Sigmoid colon (tissue), 7 donors: ENCODE measurements around the gene DROSHA. TPM values are rescaled to one million over a fixed set of nuclear protein-coding genes. Genes with fewer than 3 reads are reported as not detected.

ENCODE experiments used
- DNase-seq: peaks from one replicate; pipeline ENCODE4 v3.0.0-alpha.2; 2019
- H3K27ac ChIP-seq, 4 donors: fragments of 200-600 bp; sonication (generic); one replicate each; pipeline ENCODE4 v1.5.1; 2016 to 2019; ENCODE audit warnings: mild to moderate bottlenecking in 1 of 4
- H3K27me3 ChIP-seq, 3 donors: fragments of 200-600 bp; sonication (generic); one replicate each; pipeline ENCODE4 v1.5.1; 2019; ENCODE audit warnings: mild to moderate bottlenecking in 1 of 3
- H3K36me3 ChIP-seq, 4 donors: fragments of 200-600 bp; sonication (generic); one replicate each; pipeline ENCODE4 v1.5.1; 2016 to 2019
- H3K4me1 ChIP-seq, 4 donors: fragments of 200-600 bp; sonication (generic); one replicate each; pipeline ENCODE4 v1.5.1; 2017 to 2019
- H3K4me3 ChIP-seq, 4 donors: fragments of 200-600 bp; sonication (generic); one replicate each; pipeline ENCODE4 v1.5.1; 2017 to 2019; ENCODE audit warnings: mild to moderate bottlenecking in 2 of 4, moderate library complexity in 1 of 4
- H3K9me3 ChIP-seq, 4 donors: fragments of 200-600 bp in 3 of 4; sonication (generic) in 3 of 4; one replicate each; pipeline versions ENCODE4 v1.5.1 to v1.6.1; 2013 to 2019
- CTCF ChIP-seq, 4 experiments: fragments of 450-650 bp in 3 of 4; fragments of 200-600 bp in 1 of 4; IDR thresholded peaks; one replicate each; pipeline ENCODE4 v1.5.1; 2016 to 2019; ENCODE audit warnings: antibody characterized with exemption in 4 of 4, mild to moderate bottlenecking in 3 of 4, moderate library complexity in 2 of 4
- EP300 ChIP-seq, 4 donors: sonication (generic); formaldehyde crosslinking; IDR thresholded peaks; one replicate each; pipeline ENCODE4 v1.6.1; 2017; ENCODE audit warnings: antibody characterized with exemption in 4 of 4
- POLR2A ChIP-seq, 2 donors: fragments of 450-650 bp; IDR thresholded peaks; one replicate each; pipeline ENCODE4 v1.6.1; 2016; ENCODE audit warnings: antibody characterized with exemption in 2 of 2, mild to moderate bottlenecking in 2 of 2, moderate library complexity in 2 of 2
- POLR2AphosphoS5 ChIP-seq, 4 donors: sonication (generic); formaldehyde crosslinking; IDR thresholded peaks; one replicate each; pipeline ENCODE4 v1.6.1; 2017; ENCODE audit warnings: antibody characterized with exemption in 4 of 4
- WGBS, 2 donors: extraction: QIAGEN DNeasy Blood & Tissue Kit; methylation state at CpG; one replicate each; pipeline ENCODE4 v1.1.7; 2013; 5-methylcytosine and 5-hydroxymethylcytosine counted together
- intact Hi-C: fragments of 100-400 bp; cut with DNase I; formaldehyde crosslinking; loops from one replicate; pipeline ENCODE4 v1.15.1; 2023
- polyA plus RNA-seq, 3 donors: library from polyadenylated mRNA; stranded (reverse); fragments of 200-250 nt; gene quantifications; one replicate each; pipeline ENCODE4 v1.2.3, GENCODE V29; 2013
- total RNA-seq, 4 donors: library from RNA; depleted of rRNA; stranded (reverse); fragments of >200 nt; gene quantifications; one replicate each; pipeline ENCODE4 v1.1.0, GENCODE V29; 2016
- donor health status: healthy with polysubstance abuse.
- donor health status: Bipolar disorder and iron deficiency.
- donor health status: healthy.

Gene DROSHA
- total and polyA plus RNA-seq, 7 donors = 17.3 to 57.6 (median 28.6) TPM

GRCh38 chr5:31427013-31427723, 104.7 kb downstream of the DROSHA start:
- 87 to 91% methylated on average over 4 of the region's 4 CpGs for WGBS, 2 donors
- no peak overlapping the region for H3K4me3 ChIP-seq
- no peaks in the 10 kb centered on the region for H3K4me1 ChIP-seq
- no peak overlapping the region for H3K27ac ChIP-seq
- no peaks in the 10 kb centered on the region for H3K9me3 ChIP-seq
- H3K36me3 ChIP-seq = peaks cover 0 to 72% (median 2%) of the 10 kb centered on the region in 4 donors
- H3K27me3 ChIP-seq = no peaks in the 10 kb centered on the region
- TF ChIP-seq CTCF (IDR thresholded peaks at IDR 0.05) = no peak
- no peak for TF ChIP-seq POLR2A (IDR thresholded peaks at IDR 0.05)
- TF ChIP-seq POLR2AphosphoS5 (IDR thresholded peaks at IDR 0.05) = no peak
- TF ChIP-seq EP300 (IDR thresholded peaks at IDR 0.05) = no peak
- no peak for DNase-seq
- intact Hi-C loops = no loop called here

- TF ChIP-seq EP300 (IDR thresholded peaks at IDR 0.05) (no peak), POLR2AphosphoS5 (IDR thresholded peaks at IDR 0.05) (no peak), CTCF (IDR thresholded peaks at IDR 0.05) (no peak), POLR2A (IDR thresholded peaks at IDR 0.05) (no peak)
- no peak overlapping the region for H3K27ac ChIP-seq
- no peaks in the 10 kb centered on the region for H3K27me3 ChIP-seq
- DNase-seq = no peak
- no peaks in the 10 kb centered on the region for H3K9me3 ChIP-seq
- no peaks in the 10 kb centered on the region for H3K4me1 ChIP-seq
- H3K4me3 ChIP-seq = no peak overlapping the region
- intact Hi-C loops = no loop called here
- H3K36me3 ChIP-seq = peaks cover 0 to 82% (median 12%) of the 10 kb centered on the region in 4 donors
- 87 to 91% methylated on average over 7 of the region's 7 CpGs for WGBS, 2 donors
Measured at GRCh38 chr5:31421806-31422586, 109.9 kb downstream of the DROSHA start.

GRCh38 chr5:31417512-31417911, 114.4 kb downstream of the DROSHA start:
- no peaks in the 10 kb centered on the region for H3K27me3 ChIP-seq
- H3K36me3 ChIP-seq = peaks cover 0 to 82% (median 12%) of the 10 kb centered on the region in 4 donors
- no peak for DNase-seq
- no peak overlapping the region for H3K27ac ChIP-seq
- no peaks in the 10 kb centered on the region for H3K9me3 ChIP-seq
- WGBS, 2 donors = 91 to 92% methylated on average over 5 of the region's 5 CpGs
- H3K4me1 ChIP-seq = no peaks in the 10 kb centered on the region
- H3K4me3 ChIP-seq = no peak overlapping the region
- TF ChIP-seq POLR2A (IDR thresholded peaks at IDR 0.05) (no peak), CTCF (IDR thresholded peaks at IDR 0.05) (no peak), EP300 (IDR thresholded peaks at IDR 0.05) (no peak), POLR2AphosphoS5 (IDR thresholded peaks at IDR 0.05) (no peak)
- intact Hi-C loops = no loop called here

- Histone ChIP-seq H3K9me3 (no peaks in the 10 kb centered on the region), H3K27me3 (no peaks in the 10 kb centered on the region), H3K27ac (no peak overlapping the region), H3K36me3 (peaks cover 0 to 84% (median 12%) of the 10 kb centered on the region in 4 donors), H3K4me3 (no peak overlapping the region), H3K4me1 (no peaks in the 10 kb centered on the region)
- 97% methylated on average over 3 of the region's 3 CpGs for WGBS, 2 donors
- intact Hi-C loops = no loop called here
- DNase-seq = no peak
- TF ChIP-seq POLR2AphosphoS5 (IDR thresholded peaks at IDR 0.05) = no peak
- TF ChIP-seq POLR2A (IDR thresholded peaks at IDR 0.05) = no peak
- no peak for TF ChIP-seq EP300 (IDR thresholded peaks at IDR 0.05)
- TF ChIP-seq CTCF (IDR thresholded peaks at IDR 0.05) = no peak
Measured at GRCh38 chr5:31416547-31416946, 115.3 kb downstream of the DROSHA start.
